BLaER1 (cell line): ENCODE measurements around the gene ADTRP.

ENCODE experiments used
- H3K27ac ChIP-seq: shearing (Covaris generic); formaldehyde crosslinking; 2 replicates; pipeline ENCODE4 v1.8.1; 2022
- H3K27me3 ChIP-seq: shearing (Covaris generic); formaldehyde crosslinking; 2 replicates; pipeline ENCODE4 v1.8.1; 2022
- H3K36me3 ChIP-seq: shearing (Covaris generic); formaldehyde crosslinking; 2 replicates; pipeline ENCODE4 v1.8.1; 2022
- H3K4me1 ChIP-seq: shearing (Covaris generic); formaldehyde crosslinking; 2 replicates; pipeline ENCODE4 v1.8.1; 2022
- H3K4me2 ChIP-seq: shearing (Covaris generic); formaldehyde crosslinking; 2 replicates; pipeline ENCODE4 v1.8.1; 2022
- H3K4me3 ChIP-seq: shearing (Covaris generic); formaldehyde crosslinking; 2 replicates; pipeline ENCODE4 v1.8.1; 2022
- H3K9ac ChIP-seq: shearing (Covaris generic); formaldehyde crosslinking; 2 replicates; pipeline ENCODE4 v1.8.1; 2022
- H3K9me3 ChIP-seq: shearing (Covaris generic); formaldehyde crosslinking; 2 replicates; pipeline ENCODE4 v1.8.1; 2022
- H4K20me1 ChIP-seq: shearing (Covaris generic); formaldehyde crosslinking; 2 replicates; pipeline ENCODE4 v1.8.1; 2022
- Cebpa-rat ChIP-seq: shearing (Covaris generic); IDR thresholded peaks from 2 replicates; pipeline ENCODE4 v1.8.1; 2022

ADTRP gene

GRCh38 chr6:11675601-11676000 is 103.0 kb downstream of the ADTRP start:
- H3K4me2 ChIP-seq, result no peak overlapping the region
- H3K27me3 ChIP-seq, result no peaks in the 10 kb centered on the region
- H3K36me3 ChIP-seq, result no peaks in the 10 kb centered on the region
- H3K9ac ChIP-seq, result no peak overlapping the region
- no peaks in the 10 kb centered on the region for H4K20me1 ChIP-seq
- H3K4me1 ChIP-seq, result no peaks in the 10 kb centered on the region
- H3K9me3 ChIP-seq, result peaks cover 9% of the 10 kb centered on the region
- H3K27ac ChIP-seq, result no peak overlapping the region
- TF ChIP-seq Cebpa-rat, result no peak
- H3K4me3 ChIP-seq, result no peak overlapping the region

- Histone ChIP-seq H4K20me1 (no peaks in the 10 kb centered on the region), H3K9ac (no peak overlapping the region), H3K4me2 (no peak overlapping the region), H3K27ac (no peak overlapping the region), H3K27me3 (no peaks in the 10 kb centered on the region), H3K4me3 (no peak overlapping the region), H3K4me1 (no peaks in the 10 kb centered on the region), H3K36me3 (no peaks in the 10 kb centered on the region), H3K9me3 (no peaks in the 10 kb centered on the region)
- TF ChIP-seq Cebpa-rat, result no peak
Measured at GRCh38 chr6:11672669-11673068, 105.9 kb downstream of the ADTRP start.

- no peak overlapping the region for H3K9ac ChIP-seq
- H3K4me3 ChIP-seq, result no peak overlapping the region
- H3K36me3 ChIP-seq, result no peaks in the 10 kb centered on the region
- no peaks in the 10 kb centered on the region for H3K27me3 ChIP-seq
- H3K4me2 ChIP-seq, result no peak overlapping the region
- no peak overlapping the region for H3K27ac ChIP-seq
- no peak for TF ChIP-seq Cebpa-rat
- no peaks in the 10 kb centered on the region for H3K4me1 ChIP-seq
- no peaks in the 10 kb centered on the region for H3K9me3 ChIP-seq
- H4K20me1 ChIP-seq, result no peaks in the 10 kb centered on the region
Measured at GRCh38 chr6:11672256-11672655, 106.3 kb downstream of the ADTRP start.

- TF ChIP-seq Cebpa-rat, result no peak
- Histone ChIP-seq H3K9me3 (no peaks in the 10 kb centered on the region), H4K20me1 (no peaks in the 10 kb centered on the region), H3K27ac (no peak overlapping the region), H3K4me3 (no peak overlapping the region), H3K27me3 (no peaks in the 10 kb centered on the region), H3K4me1 (no peaks in the 10 kb centered on the region), H3K9ac (no peak overlapping the region), H3K36me3 (no peaks in the 10 kb centered on the region), H3K4me2 (no peak overlapping the region)
Measured at GRCh38 chr6:11669696-11670095, 108.9 kb downstream of the ADTRP start.

GRCh38 chr6:11668455-11668854 is 110.1 kb downstream of the ADTRP start:
- no peaks in the 10 kb centered on the region for H3K36me3 ChIP-seq
- H3K4me1 ChIP-seq, result no peaks in the 10 kb centered on the region
- H3K9me3 ChIP-seq, result peaks cover 1% of the 10 kb centered on the region; the same call in 1 of the 2 replicates
- no peak overlapping the region for H3K27ac ChIP-seq
- no peak for TF ChIP-seq Cebpa-rat
- no peaks in the 10 kb centered on the region for H4K20me1 ChIP-seq
- no peak overlapping the region for H3K9ac ChIP-seq
- no peaks in the 10 kb centered on the region for H3K27me3 ChIP-seq
- H3K4me3 ChIP-seq, result no peak overlapping the region
- no peak overlapping the region for H3K4me2 ChIP-seq

GRCh38 chr6:11667876-11668275 is 110.7 kb downstream of the ADTRP start:
- no peaks in the 10 kb centered on the region for H3K27me3 ChIP-seq
- H3K27ac ChIP-seq, result no peak overlapping the region
- H3K4me1 ChIP-seq, result no peaks in the 10 kb centered on the region
- H3K4me2 ChIP-seq, result no peak overlapping the region
- H3K4me3 ChIP-seq, result no peak overlapping the region
- TF ChIP-seq Cebpa-rat, result no peak
- no peak overlapping the region for H3K9ac ChIP-seq
- H4K20me1 ChIP-seq, result no peaks in the 10 kb centered on the region
- no peaks in the 10 kb centered on the region for H3K36me3 ChIP-seq
- H3K9me3 ChIP-seq, result peaks cover 7% of the 10 kb centered on the region

- no peak for TF ChIP-seq Cebpa-rat
- Histone ChIP-seq H3K27me3 (no peaks in the 10 kb centered on the region), H3K9ac (no peak overlapping the region), H3K4me1 (no peaks in the 10 kb centered on the region), H3K9me3 (peaks cover 7% of the 10 kb centered on the region), H3K27ac (no peak overlapping the region), H3K4me3 (no peak overlapping the region), H3K4me2 (no peak overlapping the region), H3K36me3 (no peaks in the 10 kb centered on the region), H4K20me1 (no peaks in the 10 kb centered on the region)
Measured at GRCh38 chr6:11665604-11666326, 112.8 kb downstream of the ADTRP start.
